D721Med (cell line): ENCODE data around the gene CCL18.

Source experiments
- DNase-seq: peaks from one replicate; pipeline ENCODE4 v3.0.0; 2011; ENCODE audit warnings: low spot score; ENCODE audit not compliant: insufficient read length
- FAIRE-seq: peaks from 2 replicates; lab custom pipeline; 2011; peaks lifted over from hg19 to GRCh38; lab: Jason Lieb, UNC
- TF ChIP-seq, protein P1 (sequence below): IDR thresholded peaks from 2 replicates; pipeline ENCODE4 v1.5.1; 2012; ENCODE audit warnings: mild to moderate bottlenecking, control low read depth; ENCODE audit not compliant: insufficient read depth; ENCODE audit errors: missing control alignments

CCL18 gene

DNA sequence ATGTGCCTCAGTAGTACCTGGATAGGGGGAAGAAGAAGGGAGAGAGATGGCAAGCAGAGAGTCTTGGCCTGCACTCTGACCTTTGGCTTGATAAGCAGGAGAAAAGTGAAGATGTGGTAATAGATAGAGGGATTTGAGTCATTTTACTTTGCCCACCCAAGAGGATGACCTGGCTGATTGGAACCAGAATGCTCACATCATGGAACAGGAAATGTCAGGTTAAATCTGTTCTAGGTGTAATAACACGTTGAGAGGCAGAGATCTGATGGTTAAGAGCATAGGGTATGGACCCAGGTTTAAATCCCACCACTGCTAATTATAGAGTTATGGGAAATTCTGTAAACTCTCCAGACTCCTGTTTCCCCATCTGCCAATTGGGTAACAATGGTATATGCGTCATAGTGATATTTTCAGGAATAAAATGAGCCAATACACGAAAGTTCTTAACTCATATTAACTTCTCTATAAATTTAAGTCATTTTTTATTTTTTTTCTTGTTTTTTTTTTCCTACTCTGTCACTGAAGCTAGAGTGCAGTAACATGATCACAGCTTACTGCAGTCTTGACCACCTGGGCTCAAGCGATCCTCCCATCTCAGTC is 8.1 kb upstream of the CCL18 start:
- DNase-seq = no peak
- FAIRE-seq = no peak
- TF ChIP-seq, protein P1, sequence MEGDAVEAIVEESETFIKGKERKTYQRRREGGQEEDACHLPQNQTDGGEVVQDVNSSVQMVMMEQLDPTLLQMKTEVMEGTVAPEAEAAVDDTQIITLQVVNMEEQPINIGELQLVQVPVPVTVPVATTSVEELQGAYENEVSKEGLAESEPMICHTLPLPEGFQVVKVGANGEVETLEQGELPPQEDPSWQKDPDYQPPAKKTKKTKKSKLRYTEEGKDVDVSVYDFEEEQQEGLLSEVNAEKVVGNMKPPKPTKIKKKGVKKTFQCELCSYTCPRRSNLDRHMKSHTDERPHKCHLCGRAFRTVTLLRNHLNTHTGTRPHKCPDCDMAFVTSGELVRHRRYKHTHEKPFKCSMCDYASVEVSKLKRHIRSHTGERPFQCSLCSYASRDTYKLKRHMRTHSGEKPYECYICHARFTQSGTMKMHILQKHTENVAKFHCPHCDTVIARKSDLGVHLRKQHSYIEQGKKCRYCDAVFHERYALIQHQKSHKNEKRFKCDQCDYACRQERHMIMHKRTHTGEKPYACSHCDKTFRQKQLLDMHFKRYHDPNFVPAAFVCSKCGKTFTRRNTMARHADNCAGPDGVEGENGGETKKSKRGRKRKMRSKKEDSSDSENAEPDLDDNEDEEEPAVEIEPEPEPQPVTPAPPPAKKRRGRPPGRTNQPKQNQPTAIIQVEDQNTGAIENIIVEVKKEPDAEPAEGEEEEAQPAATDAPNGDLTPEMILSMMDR = no peak

DNA sequence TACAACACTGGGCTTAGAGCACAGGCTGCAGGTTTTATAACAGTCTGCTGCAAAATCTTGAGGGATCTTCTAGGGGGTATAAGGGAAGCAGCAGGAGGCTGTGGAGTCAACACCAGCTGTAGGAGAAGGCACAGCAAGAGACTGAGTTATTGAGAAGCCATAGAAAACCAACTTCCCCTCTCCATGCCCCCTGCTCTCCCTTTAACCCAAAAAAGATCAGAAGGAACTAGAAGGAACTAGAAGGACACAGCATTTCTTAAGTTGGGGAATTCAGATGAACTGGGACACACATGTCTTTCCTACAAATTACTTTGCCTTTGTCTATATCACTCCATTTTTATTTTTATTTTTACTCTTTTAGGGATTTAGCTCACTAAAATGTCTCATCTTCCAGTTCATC is 6.2 kb upstream of the CCL18 start:
- no peak for FAIRE-seq

DNA sequence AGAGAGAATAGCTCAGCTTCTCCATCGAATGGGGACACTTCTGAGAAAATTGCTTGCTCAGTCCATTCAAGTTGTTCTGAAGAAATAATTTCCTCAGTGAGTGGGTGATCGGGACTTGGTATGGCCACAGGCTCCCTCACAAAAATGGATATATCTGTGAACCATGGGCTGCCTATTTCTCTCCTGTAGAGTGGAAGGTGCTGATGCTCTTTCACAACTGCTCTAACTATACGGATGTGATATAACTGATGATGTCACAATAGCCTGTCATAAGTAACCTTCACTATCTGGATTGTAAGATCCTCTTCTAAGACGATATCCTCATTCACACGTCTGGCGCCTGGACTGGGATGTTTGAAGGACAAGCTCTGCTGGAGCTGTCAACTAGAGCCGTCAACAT is 4.7 kb upstream of the CCL18 start:
- TF ChIP-seq, protein P1 = no peak
- FAIRE-seq = no peak
- no peak for DNase-seq

More for the DNA sequence above, 6.2 kb upstream of the CCL18 start:
- TF ChIP-seq, protein P1 = no peak
- DNase-seq = no peak

DNA sequence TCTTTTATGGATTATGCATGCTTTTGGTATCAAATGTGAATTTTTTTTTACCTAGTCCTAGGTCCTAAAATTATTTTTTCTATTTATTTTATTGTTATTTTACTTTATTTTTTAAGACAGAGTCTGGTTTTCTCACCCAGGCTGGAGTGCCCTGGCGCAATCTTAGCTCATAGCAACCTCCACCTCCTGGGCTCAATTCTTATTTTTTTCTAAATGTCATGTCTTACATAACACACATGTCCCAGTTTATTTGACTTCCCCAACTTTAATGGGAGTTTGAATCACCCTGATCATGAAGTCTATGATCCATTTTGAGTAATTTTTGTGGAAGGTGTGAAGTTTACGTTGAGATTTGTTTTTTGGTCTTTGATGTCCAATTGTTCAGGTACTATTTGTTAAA is 3.3 kb upstream of the CCL18 start:
- no peak for FAIRE-seq
- no peak for DNase-seq
- TF ChIP-seq, protein P1 = no peak

DNA sequence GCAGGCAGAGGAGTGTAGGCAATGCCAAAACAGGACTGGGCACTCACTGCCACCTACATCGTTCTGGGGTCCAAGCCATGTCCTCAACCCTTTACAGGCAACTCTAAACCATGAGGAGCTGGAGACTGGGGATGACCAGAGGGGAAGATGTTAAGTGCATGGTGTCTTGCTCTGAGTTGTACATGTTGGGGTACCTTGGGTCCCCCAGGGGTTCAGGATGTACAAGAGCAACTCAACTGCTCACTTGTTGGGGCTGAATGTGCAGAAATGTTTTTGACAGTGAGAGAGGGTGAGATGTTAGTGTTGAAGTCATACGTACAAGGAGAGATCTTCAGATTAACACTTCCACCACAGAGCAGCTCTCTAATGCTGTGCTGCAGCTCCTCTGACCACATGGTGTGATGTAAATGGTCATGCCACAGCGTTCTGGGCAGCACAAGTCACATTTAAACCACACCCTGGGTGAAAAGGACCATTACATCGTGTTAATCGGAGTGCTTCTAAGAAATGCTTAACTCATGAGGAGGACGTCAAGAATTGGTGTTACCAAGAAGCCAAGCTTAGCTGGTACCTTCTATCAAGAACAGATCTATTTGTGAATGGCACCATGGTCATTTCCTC is 2.4 kb downstream of the CCL18 start:
- DNase-seq (no peak), FAIRE-seq (no peak)
- TF ChIP-seq, protein P1 = no peak

DNA sequence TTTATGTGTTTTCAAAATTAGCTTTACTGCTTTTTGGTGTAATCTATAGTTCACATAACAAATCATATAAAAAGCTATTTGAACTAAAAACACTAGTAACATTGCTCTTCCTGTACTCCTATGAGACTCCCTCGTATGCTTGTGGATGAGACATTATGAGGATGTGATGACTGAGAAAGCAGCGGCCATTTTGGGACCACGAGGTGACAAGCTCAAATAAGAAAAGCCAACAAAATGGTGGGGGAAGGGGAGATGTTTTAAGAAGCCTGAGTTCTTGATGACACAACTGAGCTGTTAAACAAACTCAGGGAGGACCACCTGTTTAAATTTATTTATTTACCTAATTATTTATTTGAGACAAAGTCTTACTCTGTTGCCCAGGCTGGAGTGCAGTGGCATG is 4.5 kb downstream of the CCL18 start:
- DNase-seq (no peak), FAIRE-seq (no peak)
- TF ChIP-seq, protein P1 = no peak

DNA sequence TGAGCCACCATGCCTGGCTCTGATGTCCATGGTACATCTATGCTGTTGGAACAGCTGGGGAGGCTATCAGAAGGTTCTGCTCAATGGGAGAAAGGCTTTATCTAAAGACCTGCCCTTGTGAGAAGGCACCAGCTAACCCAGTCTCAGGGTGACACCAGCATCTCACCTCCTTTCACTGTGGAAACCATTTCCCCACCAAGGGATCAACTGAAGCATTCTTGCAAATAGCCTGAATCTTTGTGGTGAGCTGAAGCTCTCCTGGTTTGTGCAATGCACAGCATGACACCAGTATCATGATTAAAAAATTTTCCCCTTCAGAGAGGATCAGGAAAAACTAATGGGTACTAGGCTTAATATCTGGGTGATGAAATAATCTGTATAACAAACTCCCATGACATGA is 5.1 kb downstream of the CCL18 start:
- DNase-seq = no peak
- FAIRE-seq = no peak
- TF ChIP-seq, protein P1 = no peak
